IPS-18a (cell line): ENCODE results near the gene SURF6.
A peak's percentile ranks its signal among the peaks of the same experiment; 100 is the strongest.

Experiments
- H3K27ac ChIP-seq: one replicate; pipeline ENCODE4 v1.5.1; 2013; ENCODE audit warnings: low read length
- H3K27me3 ChIP-seq: one replicate; pipeline ENCODE4 v1.6.1; 2013; ENCODE audit warnings: mild to moderate bottlenecking, low read length; ENCODE audit not compliant: control insufficient read depth, insufficient read depth
- H3K36me3 ChIP-seq: one replicate; pipeline ENCODE4 v1.6.1; 2013; ENCODE audit warnings: low read depth, low read length; ENCODE audit not compliant: control insufficient read depth
- H3K4me1 ChIP-seq: one replicate; pipeline ENCODE4 v1.6.1; 2013; ENCODE audit warnings: low read depth, low read length; ENCODE audit not compliant: control insufficient read depth
- H3K4me3 ChIP-seq: one replicate; pipeline ENCODE4 v1.5.1; 2013; ENCODE audit warnings: low read length
- H3K9ac ChIP-seq: one replicate; pipeline ENCODE4 v1.6.1; 2013; ENCODE audit warnings: mild to moderate bottlenecking, low read length, moderate library complexity
- H3K9me3 ChIP-seq: one replicate; pipeline ENCODE4 v1.6.1; 2013; ENCODE audit warnings: low read depth, low read length; ENCODE audit not compliant: control insufficient read depth

SURF6 gene

GRCh38 chr9:133352635-133353340 is 16.8 kb upstream of the SURF6 start:
- Histone ChIP-seq H3K4me3 (no peak overlapping the region), H3K27ac (no peak overlapping the region), H3K9ac (no peak overlapping the region), H3K4me1 (peaks cover 5% of the 10 kb centered on the region), H3K27me3 (no peaks in the 10 kb centered on the region), H3K36me3 (peaks cover 45% of the 10 kb centered on the region), H3K9me3 (no peaks in the 10 kb centered on the region)

DNA sequence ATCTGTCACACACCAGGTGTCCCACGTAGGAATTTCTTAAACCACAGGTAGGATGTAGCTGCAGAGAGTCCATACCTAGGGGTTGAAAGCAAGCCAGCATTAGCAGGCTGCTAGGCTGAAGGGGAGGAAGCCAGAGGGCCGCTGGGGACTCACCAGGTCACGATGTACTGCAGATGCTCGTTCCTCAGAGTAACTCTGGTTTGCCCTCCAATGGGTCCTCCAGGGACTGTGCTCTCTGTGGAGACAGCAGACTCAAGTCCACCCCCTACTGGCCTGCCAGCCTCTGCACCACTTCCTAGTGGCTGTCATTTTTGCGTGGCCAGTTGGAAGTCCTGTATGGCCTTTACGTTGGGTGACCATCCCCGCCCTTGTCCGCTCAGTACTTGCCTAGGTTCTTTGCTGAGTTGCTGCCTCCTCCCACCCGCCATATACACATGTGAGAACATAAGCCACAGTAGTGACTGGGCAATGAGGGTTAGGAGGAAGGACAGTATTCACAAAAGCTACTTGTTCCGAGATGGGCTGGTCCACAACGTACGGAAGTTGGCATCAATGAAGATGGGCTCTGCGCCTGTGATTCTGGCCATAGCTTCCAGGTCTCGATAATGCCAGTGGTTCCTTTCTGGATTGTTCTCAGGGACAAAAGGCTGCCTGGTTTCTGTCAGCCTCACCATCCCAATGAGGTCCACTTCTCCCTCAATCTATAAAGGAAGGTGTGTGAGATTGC is 16.1 kb upstream of the SURF6 start:
- Histone ChIP-seq H3K27ac (no peak overlapping the region), H3K36me3 (peaks cover 45% of the 10 kb centered on the region), H3K27me3 (no peaks in the 10 kb centered on the region)

GRCh38 chr9:133351526-133351907 is 15.5 kb upstream of the SURF6 start:
- no peak overlapping the region for H3K27ac ChIP-seq
- no peak overlapping the region for H3K9ac ChIP-seq
- H3K4me1 ChIP-seq: no peaks in the 10 kb centered on the region
- no peak overlapping the region for H3K4me3 ChIP-seq
- peaks cover 45% of the 10 kb centered on the region for H3K36me3 ChIP-seq
- H3K27me3 ChIP-seq: no peaks in the 10 kb centered on the region
- no peaks in the 10 kb centered on the region for H3K9me3 ChIP-seq

More for the DNA sequence above, 16.1 kb upstream of the SURF6 start:
- Histone ChIP-seq H3K4me3 (no peak overlapping the region), H3K9ac (no peak overlapping the region), H3K4me1 (peaks cover under 1% of the 10 kb centered on the region), H3K9me3 (no peaks in the 10 kb centered on the region)

- no peak overlapping the region for H3K9ac ChIP-seq
- no peaks in the 10 kb centered on the region for H3K9me3 ChIP-seq
- H3K27ac ChIP-seq: no peak overlapping the region
- H3K4me3 ChIP-seq: peak overlapping the region; percentile 97
- H3K27me3 ChIP-seq: no peaks in the 10 kb centered on the region
- H3K4me1 ChIP-seq: no peaks in the 10 kb centered on the region
- peaks cover 45% of the 10 kb centered on the region for H3K36me3 ChIP-seq
Measured at GRCh38 chr9:133349965-133350616, 14.1 kb upstream of the SURF6 start.

GRCh38 chr9:133348718-133349573 is 13.0 kb upstream of the SURF6 start:
- Histone ChIP-seq H3K4me3 (peak overlapping the region; percentile 97), H3K36me3 (peaks cover 54% of the 10 kb centered on the region), H3K9me3 (no peaks in the 10 kb centered on the region), H3K4me1 (no peaks in the 10 kb centered on the region), H3K27me3 (no peaks in the 10 kb centered on the region), H3K27ac (peak overlapping the region; percentile 98), H3K9ac (peak overlapping the region; percentile 99)

- Histone ChIP-seq H3K4me3 (peak within 1 kb of the TSS; percentile 97), H3K27ac (peak within 1 kb of the TSS; percentile 98), H3K9me3 (no peaks in the 10 kb centered on the region), H3K36me3 (peaks cover 59% of the 10 kb centered on the region), H3K27me3 (no peaks in the 10 kb centered on the region), H3K4me1 (no peaks in the 10 kb centered on the region), H3K9ac (peak within 1 kb of the TSS; percentile 99)
Measured at GRCh38 chr9:133347985-133348717, 12.2 kb upstream of the SURF6 start, which contains the start of the genes MED22 and RPL7A. Gene MED22, minus strand, starts transcription at chr9:133348131. Its CDS starts 1,469 bp downstream, at chr9:133346662. Gene RPL7A, plus strand, starts transcription at chr9:133348218. Its CDS starts 26 bp downstream, at chr9:133348244.

GRCh38 chr9:133347515-133347984 is 11.6 kb upstream of the SURF6 start:
- H3K27ac ChIP-seq: no peak overlapping the region
- peak overlapping the region; percentile 97 for H3K4me3 ChIP-seq
- H3K9ac ChIP-seq: peak overlapping the region; percentile 99
- no peaks in the 10 kb centered on the region for H3K27me3 ChIP-seq
- no peaks in the 10 kb centered on the region for H3K9me3 ChIP-seq
- no peaks in the 10 kb centered on the region for H3K4me1 ChIP-seq
- H3K36me3 ChIP-seq: peaks cover 58% of the 10 kb centered on the region

DNA sequence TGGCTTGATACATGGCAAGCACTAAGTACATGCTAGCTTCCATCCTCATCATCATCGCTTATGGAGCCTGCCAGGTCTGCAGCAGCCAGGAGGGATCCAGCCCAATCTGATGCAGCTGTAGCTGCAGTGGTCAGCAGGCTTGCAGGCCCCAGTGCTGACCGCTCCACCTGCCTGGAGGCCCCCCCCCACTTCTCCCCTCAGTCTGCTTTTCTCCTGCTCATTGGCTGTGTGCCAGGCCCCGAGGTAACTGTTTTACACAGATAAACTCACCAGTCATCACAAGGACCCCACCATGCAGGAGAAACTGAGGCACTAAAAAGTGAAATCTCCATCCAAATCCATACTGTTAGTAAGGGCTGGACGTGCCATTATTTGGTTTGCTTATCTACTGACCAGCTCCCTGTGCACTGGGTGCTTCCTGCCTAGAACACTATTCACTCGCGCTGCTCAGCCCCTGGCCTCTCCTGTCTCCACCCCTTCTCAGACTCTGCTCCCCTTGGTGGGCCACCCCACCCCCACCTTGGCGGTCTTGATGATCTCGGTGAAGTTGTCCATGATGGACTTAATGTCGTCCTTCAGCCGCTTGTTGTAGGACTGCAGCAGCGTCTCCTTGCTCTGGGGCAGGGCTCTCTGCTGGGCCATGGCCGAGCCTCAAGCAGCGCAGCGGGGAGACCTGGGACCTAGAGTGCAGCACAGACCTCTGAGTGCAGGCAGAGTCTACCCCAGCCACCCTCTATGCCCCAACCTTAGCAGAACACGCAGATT is 10.2 kb upstream of the SURF6 start:
- Histone ChIP-seq H3K4me1 (no peaks in the 10 kb centered on the region), H3K27ac (no peak overlapping the region), H3K4me3 (peak overlapping the region; percentile 97), H3K36me3 (peaks cover 50% of the 10 kb centered on the region), H3K9me3 (no peaks in the 10 kb centered on the region), H3K27me3 (no peaks in the 10 kb centered on the region), H3K9ac (peak overlapping the region; percentile 80)

DNA sequence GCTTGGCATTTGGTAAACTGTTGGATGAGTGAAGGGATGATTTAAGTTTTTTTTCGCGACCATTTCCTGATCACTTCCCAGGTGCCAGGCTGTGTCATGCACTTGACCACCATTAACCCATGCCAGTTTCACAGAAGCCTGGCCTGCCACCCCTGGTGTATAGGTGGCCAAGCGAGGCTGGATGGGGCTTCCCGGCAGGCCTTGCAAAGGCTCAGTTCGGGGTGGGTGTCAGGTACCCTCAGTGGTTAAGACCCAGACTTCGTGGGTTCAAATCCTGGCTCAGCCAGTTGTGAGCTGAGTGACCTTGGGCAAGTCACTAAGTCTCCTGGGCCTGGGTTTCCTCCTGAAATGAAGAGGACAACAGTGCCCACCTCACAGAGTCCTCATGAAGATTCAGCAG is 9.6 kb upstream of the SURF6 start:
- no peaks in the 10 kb centered on the region for H3K4me1 ChIP-seq
- H3K36me3 ChIP-seq: peaks cover 48% of the 10 kb centered on the region
- H3K9me3 ChIP-seq: no peaks in the 10 kb centered on the region
- no peak overlapping the region for H3K4me3 ChIP-seq
- no peak overlapping the region for H3K9ac ChIP-seq
- no peak overlapping the region for H3K27ac ChIP-seq
- no peaks in the 10 kb centered on the region for H3K27me3 ChIP-seq

DNA sequence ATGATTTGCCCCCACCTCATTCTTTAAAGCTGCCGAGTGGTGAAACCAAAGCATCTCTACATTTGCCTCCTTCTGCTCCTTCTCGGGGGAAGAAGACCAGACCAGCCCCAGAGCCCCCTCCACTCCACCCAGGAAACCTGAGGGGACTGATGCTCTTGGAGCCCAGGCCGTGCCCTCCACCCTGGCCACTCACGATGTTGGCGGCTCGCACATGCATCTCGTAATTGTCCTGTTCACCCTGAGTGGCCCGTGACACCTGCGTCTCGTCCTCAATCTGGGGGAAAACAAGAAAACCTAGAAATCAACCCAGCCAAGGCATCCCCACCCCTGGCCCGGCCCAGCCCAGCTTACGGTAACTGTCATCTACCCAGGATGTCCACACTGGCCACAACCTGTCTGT is 9.0 kb upstream of the SURF6 start:
- peaks cover 48% of the 10 kb centered on the region for H3K36me3 ChIP-seq
- H3K4me3 ChIP-seq: no peak overlapping the region
- no peaks in the 10 kb centered on the region for H3K9me3 ChIP-seq
- no peaks in the 10 kb centered on the region for H3K27me3 ChIP-seq
- no peak overlapping the region for H3K27ac ChIP-seq
- H3K9ac ChIP-seq: no peak overlapping the region
- no peaks in the 10 kb centered on the region for H3K4me1 ChIP-seq
